Tibial nerve (tissue), 4 donors: ENCODE measurements around the gene VEGFC. TPM values are rescaled to one million over a fixed set of nuclear protein-coding genes. Genes with fewer than 3 reads are reported as not detected.

ENCODE experiments used
- DNase-seq, 2 donors: peaks; one replicate each; pipeline ENCODE4 v3.0.0-alpha.2; 2019; ENCODE audit warnings: low spot score in 2 of 2
- H3K27ac ChIP-seq, 4 donors: fragments of 200-600 bp; sonication (generic) in 3 of 4; one replicate each; pipeline ENCODE4 v1.5.1; 2017 to 2019; ENCODE audit warnings: mild to moderate bottlenecking in 1 of 4
- H3K27me3 ChIP-seq, 2 donors: fragments of 200-600 bp; sonication (generic) in 1 of 2; one replicate each; pipeline versions ENCODE4 v1.5.1 to v1.6.0; 2017 to 2019
- H3K36me3 ChIP-seq, 3 donors: fragments of 200-600 bp; sonication (generic); one replicate each; pipeline ENCODE4 v1.5.1; 2018 to 2019
- H3K4me1 ChIP-seq, 4 donors: fragments of 200-600 bp; sonication (generic) in 3 of 4; one replicate each; pipeline ENCODE4 v1.5.1; 2017 to 2019
- H3K4me3 ChIP-seq, 4 donors: fragments of 200-600 bp; sonication (generic) in 3 of 4; one replicate each; pipeline ENCODE4 v1.5.1; 2017 to 2019; ENCODE audit warnings: mild to moderate bottlenecking in 1 of 4, moderate library complexity in 1 of 4
- H3K9me3 ChIP-seq, 4 donors: fragments of 200-600 bp; sonication (generic) in 3 of 4; one replicate each; pipeline ENCODE4 v1.5.1; 2017 to 2019
- CTCF ChIP-seq, 5 experiments: fragments of 200-600 bp in 3 of 5; fragments of 450-650 bp in 2 of 5; sonication (generic) in 3 of 5; IDR thresholded peaks; one replicate each; pipeline ENCODE4 v1.5.1; 2016 to 2019; ENCODE audit warnings: antibody characterized with exemption in 5 of 5, mild to moderate bottlenecking in 3 of 5, moderate library complexity in 2 of 5
- EP300 ChIP-seq, 2 donors: sonication (generic); formaldehyde crosslinking; IDR thresholded peaks; one replicate each; pipeline ENCODE4 v1.6.1; 2017; ENCODE audit warnings: antibody characterized with exemption in 2 of 2, mild to moderate bottlenecking in 1 of 2
- POLR2A ChIP-seq, 2 donors: fragments of 450-650 bp; IDR thresholded peaks; one replicate each; pipeline ENCODE4 v1.6.1; 2017; ENCODE audit warnings: antibody characterized with exemption in 2 of 2, mild to moderate bottlenecking in 2 of 2, moderate library complexity in 2 of 2
- WGBS, 2 donors: methylation state at CpG; one replicate each; pipeline ENCODE4 v1.1.5; 2018; 5-methylcytosine and 5-hydroxymethylcytosine counted together
- total RNA-seq, 4 donors: library from RNA; depleted of rRNA; stranded (reverse); fragments of >200 nt; gene quantifications; one replicate each; pipeline ENCODE4 v1.1.0, GENCODE V29; 2016

The VEGFC gene
- total RNA-seq, 4 donors from 2014 or later = 2.4 to 14.4 (median 5.6) TPM

- no peak for TF ChIP-seq EP300 (IDR thresholded peaks at IDR 0.05)
- WGBS, 2 donors = 76 to 83% methylated on average over 4 of the region's 4 CpGs
- H3K9me3 ChIP-seq = no peaks in the 10 kb centered on the region
- H3K36me3 ChIP-seq = no peaks in the 10 kb centered on the region
- no peak overlapping the region for H3K27ac ChIP-seq
- H3K27me3 ChIP-seq = no peaks in the 10 kb centered on the region
- peaks cover 0 to 10% (median 0%) of the 10 kb centered on the region in 4 donors for H3K4me1 ChIP-seq
- H3K4me3 ChIP-seq = no peak overlapping the region
- DNase-seq = no peak
These were observed 13.3 kb downstream of the VEGFC start for GRCh38 chr4:176779421-176779820.

- peaks cover 0 to 10% (median 0%) of the 10 kb centered on the region in 4 donors for H3K4me1 ChIP-seq
- no peaks in the 10 kb centered on the region for H3K9me3 ChIP-seq
- no peak for TF ChIP-seq EP300 (IDR thresholded peaks at IDR 0.05)
- H3K4me3 ChIP-seq = no peak overlapping the region
- H3K27me3 ChIP-seq = no peaks in the 10 kb centered on the region
- no peaks in the 10 kb centered on the region for H3K36me3 ChIP-seq
- no peak for DNase-seq
- no peak overlapping the region for H3K27ac ChIP-seq
- 78 to 81% methylated on average over 4 of the region's 4 CpGs for WGBS, 2 donors
These were observed 14.2 kb downstream of the VEGFC start for GRCh38 chr4:176778491-176778890.

GRCh38 chr4:176778063-176778462 lies 14.7 kb downstream of the VEGFC start:
- TF ChIP-seq POLR2A (IDR thresholded peaks at IDR 0.05) (no peak), CTCF (IDR thresholded peaks at IDR 0.05) (no peak), EP300 (IDR thresholded peaks at IDR 0.05) (no peak)
- no peak for DNase-seq
- WGBS, 2 donors = 17 to 20% methylated on average over 2 of the region's 2 CpGs

GRCh38 chr4:176775338-176775737 lies 17.4 kb downstream of the VEGFC start:
- Histone ChIP-seq H3K4me1 (peaks cover 0 to under 1% (median 0%) of the 10 kb centered on the region in 4 donors), H3K27me3 (no peaks in the 10 kb centered on the region), H3K27ac (no peak overlapping the region), H3K36me3 (no peaks in the 10 kb centered on the region), H3K9me3 (no peaks in the 10 kb centered on the region), H3K4me3 (no peak overlapping the region)
- 90 to 91% methylated on average over 1 of the region's 1 CpG for WGBS, 2 donors
- DNase-seq = no peak
- TF ChIP-seq POLR2A (IDR thresholded peaks at IDR 0.05) (no peak), CTCF (IDR thresholded peaks at IDR 0.05) (no peak), EP300 (IDR thresholded peaks at IDR 0.05) (no peak)

More at GRCh38 chr4:176778063-176778462, 14.7 kb downstream of the VEGFC start:
- no peaks in the 10 kb centered on the region for H3K36me3 ChIP-seq
- H3K9me3 ChIP-seq = no peaks in the 10 kb centered on the region
- H3K27ac ChIP-seq = no peak overlapping the region
- H3K4me3 ChIP-seq = no peak overlapping the region
- no peaks in the 10 kb centered on the region for H3K27me3 ChIP-seq
- H3K4me1 ChIP-seq = peaks cover 0 to 10% (median 0%) of the 10 kb centered on the region in 4 donors

GRCh38 chr4:176774852-176775251 lies 17.9 kb downstream of the VEGFC start:
- no peak for TF ChIP-seq POLR2A (IDR thresholded peaks at IDR 0.05)
- no peak for TF ChIP-seq EP300 (IDR thresholded peaks at IDR 0.05)
- TF ChIP-seq CTCF (IDR thresholded peaks at IDR 0.05) = no peak
- Histone ChIP-seq H3K36me3 (no peaks in the 10 kb centered on the region), H3K27me3 (no peaks in the 10 kb centered on the region), H3K27ac (no peak overlapping the region), H3K9me3 (no peaks in the 10 kb centered on the region), H3K4me1 (no peaks in the 10 kb centered on the region), H3K4me3 (no peak overlapping the region)
- 54 to 56% methylated on average over 4 of the region's 4 CpGs for WGBS, 2 donors
- no peak for DNase-seq

GRCh38 chr4:176769514-176769913 lies 23.2 kb downstream of the VEGFC start:
- Histone ChIP-seq H3K9me3 (no peaks in the 10 kb centered on the region), H3K27me3 (no peaks in the 10 kb centered on the region), H3K36me3 (no peaks in the 10 kb centered on the region), H3K4me1 (no peaks in the 10 kb centered on the region), H3K27ac (no peak overlapping the region), H3K4me3 (no peak overlapping the region)
- 70 to 88% methylated on average over 2 of the region's 2 CpGs for WGBS, 2 donors
- no peak for DNase-seq
- TF ChIP-seq EP300 (IDR thresholded peaks at IDR 0.05) (no peak), POLR2A (IDR thresholded peaks at IDR 0.05) (no peak)

GRCh38 chr4:176767183-176767582 lies 25.5 kb downstream of the VEGFC start:
- WGBS, 2 donors = 96 to 100% methylated on average over 1 of the region's 1 CpG
- H3K4me3 ChIP-seq = no peak overlapping the region
- no peak for DNase-seq
- no peaks in the 10 kb centered on the region for H3K4me1 ChIP-seq
- H3K27ac ChIP-seq = no peak overlapping the region
- no peaks in the 10 kb centered on the region for H3K9me3 ChIP-seq
- TF ChIP-seq EP300 (IDR thresholded peaks at IDR 0.05) (no peak), CTCF (IDR thresholded peaks at IDR 0.05) (no peak), POLR2A (IDR thresholded peaks at IDR 0.05) (no peak)
- H3K27me3 ChIP-seq = no peaks in the 10 kb centered on the region
- H3K36me3 ChIP-seq = no peaks in the 10 kb centered on the region
